ENCODE measurements around the gene ADCK2.
"Not testable (repeated sequence)": the region's sequence is repeated elsewhere in the genome, so short reads cannot be mapped to it uniquely, and the experiment has no call there.

The ADCK2 gene

GRCh38 chr7:140732416-140732815, 59.7 kb downstream of the ADCK2 start:
- no peak for DNase-seq (ENCODE audit: low read depth in 1 of 2, low spot score in 1 of 2)
- TF ChIP-seq REST (IDR thresholded peaks at IDR 0.05; ENCODE audit: insufficient replicate concordance, low read depth) (no peak), CTCF (IDR thresholded peaks at IDR 0.05; ENCODE audit: insufficient read depth, low read length) (no peak), POLR2AphosphoS5 (IDR thresholded peaks at IDR 0.05; ENCODE audit: low read depth) (no peak), SPI1 (IDR thresholded peaks at IDR 0.05; ENCODE audit: borderline replicate concordance, low read depth) (no peak), GABPA (IDR thresholded peaks at IDR 0.05; ENCODE audit: low read depth) (no peak)
- no peak overlapping the region for H3K27ac ChIP-seq (replicated peaks)
- no peak overlapping the region for H3K4me3 ChIP-seq (replicated peaks; ENCODE audit: insufficient read depth, low read length)
- no peaks in the 10 kb centered on the region for H3K27me3 ChIP-seq (ENCODE audit: insufficient read depth, poor library complexity, severe bottlenecking)

GRCh38 chr7:140734096-140734495, 61.4 kb downstream of the ADCK2 start:
- no peak overlapping the region for H3K4me3 ChIP-seq (replicated peaks; ENCODE audit: insufficient read depth, low read length)
- no peak overlapping the region for H3K27ac ChIP-seq (replicated peaks)
- H3K27me3 ChIP-seq (ENCODE audit: insufficient read depth, poor library complexity, severe bottlenecking), result no peaks in the 10 kb centered on the region
- DNase-seq (ENCODE audit: low read depth in 1 of 2, low spot score in 1 of 2), result no peak
- TF ChIP-seq CTCF (IDR thresholded peaks at IDR 0.05; ENCODE audit: insufficient read depth, low read length) (no peak), POLR2AphosphoS5 (IDR thresholded peaks at IDR 0.05; ENCODE audit: low read depth) (no peak)

GRCh38 chr7:140734729-140735128, 62.0 kb downstream of the ADCK2 start:
- TF ChIP-seq SPI1 (IDR thresholded peaks at IDR 0.05; ENCODE audit: borderline replicate concordance, low read depth), result no peak
- no peak for TF ChIP-seq CTCF (IDR thresholded peaks at IDR 0.05; ENCODE audit: insufficient read depth, low read length)
- TF ChIP-seq POLR2AphosphoS5 (IDR thresholded peaks at IDR 0.05; ENCODE audit: low read depth), result no peak
- no peak for TF ChIP-seq REST (IDR thresholded peaks at IDR 0.05; ENCODE audit: insufficient replicate concordance, low read depth)
- TF ChIP-seq GABPA (IDR thresholded peaks at IDR 0.05; ENCODE audit: low read depth), result no peak
- H3K27ac ChIP-seq (replicated peaks), result no peak overlapping the region
- no peak for DNase-seq (ENCODE audit: low read depth in 1 of 2, low spot score in 1 of 2)
- no peak overlapping the region for H3K4me3 ChIP-seq (replicated peaks; ENCODE audit: insufficient read depth, low read length)
- H3K27me3 ChIP-seq (ENCODE audit: insufficient read depth, poor library complexity, severe bottlenecking), result no peaks in the 10 kb centered on the region

GRCh38 chr7:140738280-140738679, 65.5 kb downstream of the ADCK2 start:
- Histone ChIP-seq H3K4me3 (replicated peaks; ENCODE audit: insufficient read depth, low read length) (no peak overlapping the region), H3K27me3 (ENCODE audit: insufficient read depth, poor library complexity, severe bottlenecking) (no peaks in the 10 kb centered on the region), H3K27ac (replicated peaks) (no peak overlapping the region)
- DNase-seq (ENCODE audit: low read depth in 1 of 2, low spot score in 1 of 2), result no peak
- TF ChIP-seq CTCF (IDR thresholded peaks at IDR 0.05; ENCODE audit: insufficient read depth, low read length) (no peak), SPI1 (IDR thresholded peaks at IDR 0.05; ENCODE audit: borderline replicate concordance, low read depth) (no peak), GABPA (IDR thresholded peaks at IDR 0.05; ENCODE audit: low read depth) (no peak)

GRCh38 chr7:140743255-140743654, 70.5 kb downstream of the ADCK2 start:
- not testable (repeated sequence) for DNase-seq (ENCODE audit: low read depth in 1 of 2, low spot score in 1 of 2); H3K4me3 ChIP-seq (replicated peaks; ENCODE audit: insufficient read depth, low read length); H3K27me3 ChIP-seq (ENCODE audit: insufficient read depth, poor library complexity, severe bottlenecking); H3K27ac ChIP-seq (replicated peaks)
